Measurements from ENCODE around the gene APOH.

APOH gene

GRCh38 chr17:66192378-66192687 lies 36.9 kb downstream of the APOH start:
- DNase-seq (ENCODE audit: low read depth in 2 of 2), result no peak

- peak; percentile 76 to 91 for DNase-seq (ENCODE audit: low read depth in 2 of 2)
Measured at GRCh38 chr17:66191593-66192377, 37.4 kb downstream of the APOH start, which contains the start of gene CEP112. Gene CEP112 (minus strand): TSS chr17:66192133.

GRCh38 chr17:66190738-66191592 lies 38.2 kb downstream of the APOH start:
- DNase-seq (ENCODE audit: low read depth in 2 of 2), result no peak

GRCh38 chr17:66187718-66188117 lies 41.5 kb downstream of the APOH start:
- no peak for DNase-seq (ENCODE audit: low read depth in 2 of 2)

- no peak for DNase-seq (ENCODE audit: low read depth in 2 of 2)
Measured at GRCh38 chr17:66185862-66186261, 43.4 kb downstream of the APOH start.

GRCh38 chr17:66184392-66184791 lies 44.8 kb downstream of the APOH start:
- DNase-seq (ENCODE audit: low read depth in 2 of 2), result no peak

GRCh38 chr17:66183529-66183928 lies 45.7 kb downstream of the APOH start:
- DNase-seq (ENCODE audit: low read depth in 2 of 2), result no peak

GRCh38 chr17:66178642-66179041 lies 50.6 kb downstream of the APOH start:
- DNase-seq (ENCODE audit: low read depth in 2 of 2), result no peak

GRCh38 chr17:66177048-66177447 lies 52.2 kb downstream of the APOH start:
- no peak for DNase-seq (ENCODE audit: low read depth in 2 of 2)

- DNase-seq (ENCODE audit: low read depth in 2 of 2), result no peak
Measured at GRCh38 chr17:66175892-66176291, 53.3 kb downstream of the APOH start.

- DNase-seq (ENCODE audit: low read depth in 2 of 2), result no peak
Measured at GRCh38 chr17:66172691-66173223, 56.5 kb downstream of the APOH start.

GRCh38 chr17:66172144-66172543 lies 57.1 kb downstream of the APOH start:
- DNase-seq (ENCODE audit: low read depth in 2 of 2), result no peak

GRCh38 chr17:66171692-66172091 lies 57.5 kb downstream of the APOH start:
- DNase-seq (ENCODE audit: low read depth in 2 of 2), result no peak

GRCh38 chr17:66171172-66171571 lies 58.0 kb downstream of the APOH start:
- no peak for DNase-seq (ENCODE audit: low read depth in 2 of 2)

- DNase-seq (ENCODE audit: low read depth in 2 of 2), result no peak
Measured at GRCh38 chr17:66169839-66170238, 59.4 kb downstream of the APOH start.

- DNase-seq (ENCODE audit: low read depth in 2 of 2), result no peak
Measured at GRCh38 chr17:66167189-66167815, 61.9 kb downstream of the APOH start.

- DNase-seq (ENCODE audit: low read depth in 2 of 2), result no peak
Measured at GRCh38 chr17:66165537-66166123, 63.6 kb downstream of the APOH start.

Measured in stimulated activated CD8-positive, alpha-beta memory T cell treated with anti-CD3 and anti-CD28 coated beads, Interleukin-7, amount 100 ng/mL, for 4 hours (primary cell).